ENCODE measurements around the gene CRIP3. TPM values are rescaled to one million over a fixed set of nuclear protein-coding genes. Genes with fewer than 3 reads are reported as not detected.

Gene CRIP3
- total and polyA plus RNA-seq, 2 of the 13 experiments (the other 11 are each of a cell fraction or from before 2014, with no cell fraction given) = 6.3 to 9.3 TPM

GRCh38 chr6:43274127-43274915 lies 34.3 kb downstream of the CRIP3 start (continued):
- TF ChIP-seq ZNF335 (CRISPR knock-in tag; IDR thresholded peaks at IDR 0.05) (no peak; the same call in 1 of the 2 replicates), GTF2F1 (IDR thresholded peaks at IDR 0.05; ENCODE audit: low read length) (no peak), ZNF124 (CRISPR knock-in tag; IDR thresholded peaks at IDR 0.05) (no peak), ZKSCAN1 (IDR thresholded peaks at IDR 0.05; ENCODE audit: low read length) (no peak), RCOR2 (CRISPR knock-in tag; IDR thresholded peaks at IDR 0.05) (no peak), ZNF12 (CRISPR knock-in tag; IDR thresholded peaks at IDR 0.05) (no peak), MYC (CRISPR knock-in tag; IDR thresholded peaks at IDR 0.05; ENCODE audit: borderline replicate concordance) (no peak), SATB2 (CRISPR knock-in tag; IDR thresholded peaks at IDR 0.05) (no peak), NPAS2 (CRISPR knock-in tag; IDR thresholded peaks at IDR 0.05; ENCODE audit: borderline replicate concordance) (no peak), ZBTB20 (CRISPR knock-in tag; IDR thresholded peaks at IDR 0.05; ENCODE audit: borderline replicate concordance, low read depth) (no peak), ZFP37 (CRISPR knock-in tag; IDR thresholded peaks at IDR 0.05; ENCODE audit: borderline replicate concordance) (no peak), ZNF775 (CRISPR knock-in tag; IDR thresholded peaks at IDR 0.05; ENCODE audit: borderline replicate concordance) (no peak), KAT2B (IDR thresholded peaks at IDR 0.05; ENCODE audit: borderline replicate concordance, low read depth, low read length) (no peak), RFX5 (IDR thresholded peaks at IDR 0.05; ENCODE audit: low read depth, low read length) (no peak), BRCA1 (CRISPR knock-in tag; IDR thresholded peaks at IDR 0.05) (no peak), ZMYM4 (CRISPR knock-in tag; IDR thresholded peaks at IDR 0.05) (no peak; the same call in 1 of the 2 replicates), FLYWCH1 (CRISPR knock-in tag; IDR thresholded peaks at IDR 0.05) (no peak), ZBTB44 (CRISPR knock-in tag; IDR thresholded peaks at IDR 0.05) (no peak), CSRNP2 (CRISPR knock-in tag; conservative IDR thresholded peaks at IDR 0.05; ENCODE audit: low read depth) (no peak), GFI1 (CRISPR knock-in tag; IDR thresholded peaks at IDR 0.05; ENCODE audit: borderline replicate concordance) (no peak), TMF1 (CRISPR knock-in tag; IDR thresholded peaks at IDR 0.05; ENCODE audit: low read depth) (no peak), MTF1 (CRISPR knock-in tag; IDR thresholded peaks at IDR 0.05) (no peak), NFKB2 (CRISPR knock-in tag; IDR thresholded peaks at IDR 0.05; ENCODE audit: borderline replicate concordance) (no peak; the same call in 1 of the 2 replicates)
- TF ChIP-seq, protein P1, sequence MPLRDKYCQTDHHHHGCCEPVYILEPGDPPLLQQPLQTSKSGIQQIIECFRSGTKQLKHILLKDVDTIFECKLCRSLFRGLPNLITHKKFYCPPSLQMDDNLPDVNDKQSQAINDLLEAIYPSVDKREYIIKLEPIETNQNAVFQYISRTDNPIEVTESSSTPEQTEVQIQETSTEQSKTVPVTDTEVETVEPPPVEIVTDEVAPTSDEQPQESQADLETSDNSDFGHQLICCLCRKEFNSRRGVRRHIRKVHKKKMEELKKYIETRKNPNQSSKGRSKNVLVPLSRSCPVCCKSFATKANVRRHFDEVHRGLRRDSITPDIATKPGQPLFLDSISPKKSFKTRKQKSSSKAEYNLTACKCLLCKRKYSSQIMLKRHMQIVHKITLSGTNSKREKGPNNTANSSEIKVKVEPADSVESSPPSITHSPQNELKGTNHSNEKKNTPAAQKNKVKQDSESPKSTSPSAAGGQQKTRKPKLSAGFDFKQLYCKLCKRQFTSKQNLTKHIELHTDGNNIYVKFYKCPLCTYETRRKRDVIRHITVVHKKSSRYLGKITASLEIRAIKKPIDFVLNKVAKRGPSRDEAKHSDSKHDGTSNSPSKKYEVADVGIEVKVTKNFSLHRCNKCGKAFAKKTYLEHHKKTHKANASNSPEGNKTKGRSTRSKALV (CRISPR knock-in tag; IDR thresholded peaks at IDR 0.05) = no peak
- TF ChIP-seq, protein P2, sequence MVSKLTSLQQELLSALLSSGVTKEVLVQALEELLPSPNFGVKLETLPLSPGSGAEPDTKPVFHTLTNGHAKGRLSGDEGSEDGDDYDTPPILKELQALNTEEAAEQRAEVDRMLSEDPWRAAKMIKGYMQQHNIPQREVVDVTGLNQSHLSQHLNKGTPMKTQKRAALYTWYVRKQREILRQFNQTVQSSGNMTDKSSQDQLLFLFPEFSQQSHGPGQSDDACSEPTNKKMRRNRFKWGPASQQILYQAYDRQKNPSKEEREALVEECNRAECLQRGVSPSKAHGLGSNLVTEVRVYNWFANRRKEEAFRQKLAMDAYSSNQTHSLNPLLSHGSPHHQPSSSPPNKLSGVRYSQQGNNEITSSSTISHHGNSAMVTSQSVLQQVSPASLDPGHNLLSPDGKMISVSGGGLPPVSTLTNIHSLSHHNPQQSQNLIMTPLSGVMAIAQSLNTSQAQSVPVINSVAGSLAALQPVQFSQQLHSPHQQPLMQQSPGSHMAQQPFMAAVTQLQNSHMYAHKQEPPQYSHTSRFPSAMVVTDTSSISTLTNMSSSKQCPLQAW (CRISPR knock-in tag; IDR thresholded peaks at IDR 0.05) = no peak
